Measurements from ENCODE around the gene ATXN7L1. TPM values are rescaled to one million over a fixed set of nuclear protein-coding genes. Genes with fewer than 3 reads are reported as not detected.

ATXN7L1 gene
- total and polyA plus RNA-seq, 2 of the 4 experiments (the other 2 are of a cell fraction), result 3.5 to 4.3 TPM

- no peaks in the 10 kb centered on the region for H3K9me3 ChIP-seq (ENCODE audit: control insufficient read depth, insufficient read depth, low read length)
- H4K20me1 ChIP-seq (ENCODE audit: insufficient read depth, low read length), result no peaks in the 10 kb centered on the region; the same call in 1 of the 2 replicates
- no peak overlapping the region for H2AFZ ChIP-seq (replicated peaks; ENCODE audit: low read length, poor library complexity)
- no peak overlapping the region for H4K5ac ChIP-seq (ENCODE audit: low read depth, low read length)
- H3K4me1 ChIP-seq (ENCODE audit: control insufficient read depth, insufficient read depth, low read length), result peaks cover 2% of the 10 kb centered on the region; the same call in 1 of the 2 replicates
- no peak overlapping the region for H2BK120ac ChIP-seq (ENCODE audit: low read depth, low read length)
- ChIA-PET POLR2A (ENCODE audit: unreplicated experiment) (no interaction called here), CTCF (interaction anchor here (0.6 kb wide), 1 partner anchor 77 kb away, joined by 4 read pairs; no protein-coding TSS in a partner anchor)
- no peak overlapping the region for H2AK5ac ChIP-seq (ENCODE audit: low read depth, low read length)
- intact Hi-C loops (cut with micrococcal nuclease), result no loop called here
- peaks cover 1% of the 10 kb centered on the region; the same call in 1 of the 2 replicates for H3K9me1 ChIP-seq (ENCODE audit: insufficient read depth, low read length)
- H4K8ac ChIP-seq (ENCODE audit: low read depth in 2 of 2, low read length in 2 of 2), result no peak overlapping the region
- H2BK15ac ChIP-seq (ENCODE audit: low read depth, low read length), result no peak overlapping the region
- H3K18ac ChIP-seq (ENCODE audit: low read depth, low read length), result no peak overlapping the region
- H2AK9ac ChIP-seq (replicated peaks; ENCODE audit: low read depth, low read length, poor library complexity), result no peak overlapping the region
- H3K36me3 ChIP-seq (ENCODE audit: control insufficient read depth, insufficient read depth, low read length), result peaks cover 2% of the 10 kb centered on the region; the same call in 1 of the 2 replicates
- dilution Hi-C loops (cut with HindIII; ENCODE audit: low sequenced_read_pairs, unreplicated experiment), result no loop called here
- in situ Hi-C loops (cut with MboI; ENCODE audit: low sequenced_read_pairs), result no loop called here
- TF ChIP-seq RCOR1 (IDR thresholded peaks at IDR 0.05; ENCODE audit: insufficient replicate concordance, low read length), result no peak
- TF ChIP-seq CHD1 (IDR thresholded peaks at IDR 0.05; ENCODE audit: low read depth, low read length), result no peak
- no peak for TF ChIP-seq RAD21 (IDR thresholded peaks at IDR 0.05; ENCODE audit: low read length)
- TF ChIP-seq CTCF (conservative IDR thresholded peaks at IDR 0.05; ENCODE audit: low read depth, low read length), result no peak
- no peak for TF ChIP-seq SMC3 (IDR thresholded peaks at IDR 0.05; ENCODE audit: low read depth, low read length)
- no peak for TF ChIP-seq USF2 (IDR thresholded peaks at IDR 0.05; ENCODE audit: low read depth, low read length)
- no peaks in the 10 kb centered on the region for H3K79me1 ChIP-seq (ENCODE audit: low read depth in 1 of 2, low read length in 2 of 2)
- no peak overlapping the region for H3K9ac ChIP-seq (ENCODE audit: low read depth, low read length)
- H4K91ac ChIP-seq (ENCODE audit: insufficient read depth, low read depth, low read length), result no peak overlapping the region
- no peak overlapping the region for H3K4me2 ChIP-seq (ENCODE audit: low read depth, low read length)
- no peak overlapping the region for H3K23ac ChIP-seq (ENCODE audit: low read depth, low read length)
- H2BK5ac ChIP-seq (ENCODE audit: low read depth, low read length, poor library complexity, severe bottlenecking), result no peak overlapping the region
- no peak overlapping the region for H2BK20ac ChIP-seq (ENCODE audit: low read depth, low read length)
- no peaks in the 10 kb centered on the region for H3K27me3 ChIP-seq (ENCODE audit: control insufficient read depth, insufficient read depth, low read length)
- no TSS peak for BruUV-seq (replicated peaks)
- no peak overlapping the region for H3K27ac ChIP-seq (ENCODE audit: insufficient read depth, low read length)
- H3K14ac ChIP-seq (replicated peaks; ENCODE audit: low read depth, low read length), result no peak overlapping the region
- no peak overlapping the region for H3K4me3 ChIP-seq (ENCODE audit: insufficient read depth, low read depth, low read length)
- ATAC-seq (ENCODE audit: low read depth), result no peak
- no CpG with 5 or more reads among the region's 3 CpGs for WGBS, 2 experiments (ENCODE audit: extremely low coverage in 2 of 2, insufficient read length in 1 of 2)
- no peak overlapping the region for H3K4ac ChIP-seq (ENCODE audit: low read depth, low read length)
- no peak overlapping the region for H3K56ac ChIP-seq (ENCODE audit: extremely low read depth, insufficient read depth, low read length)
- DNase-seq, result no peak
Measured at GRCh38 chr7:105731042-105731441, 145.4 kb downstream of the ATXN7L1 start.

All from IMR-90 (cell line).